Activated CD4-positive, alpha-beta T cell treated with anti-CD3 and anti-CD28 coated beads for 36 hours (primary cell): ENCODE measurements around the gene SLC12A5. TPM values are rescaled to one million over a fixed set of nuclear protein-coding genes. Genes with fewer than 3 reads are reported as not detected.
A peak's percentile ranks its signal among the peaks of the same experiment; 100 is the strongest.

Experiments
- ATAC-seq: fragments of 200-7000 bp; cut with Tn5 transposase; one replicate; pipeline ENCODE4 v1.10.0; 2021; ENCODE audit warnings: mild to moderate bottlenecking, moderate library complexity
- CTCF ChIA-PET: fragments of 350-600 bp; sonication (Branson Sonifier 250); formaldehyde crosslinking; loops from one replicate; lab custom pipeline; 2021; ENCODE audit warnings: antibody characterized with exemption; lab: Charles Lee
- POLR2A ChIA-PET: fragments of 350-600 bp; sonication (Branson Sonifier 250); formaldehyde crosslinking; loops from one replicate; lab custom pipeline; 2021; ENCODE audit warnings: antibody characterized with exemption, inconsistent platforms; lab: Charles Lee
- DNase-seq: peaks from one replicate; pipeline ENCODE4 v3.0.0-alpha.2; 2020
- H3K27ac Mint-ChIP-seq: one replicate; pipeline ENCODE4 v1.8.0; 2021; ENCODE audit warnings: mixed read lengths
- H3K27me3 Mint-ChIP-seq: one replicate; pipeline ENCODE4 v1.8.0; 2021; ENCODE audit warnings: mixed read lengths
- H3K36me3 Mint-ChIP-seq: one replicate; pipeline ENCODE4 v1.8.0; 2021; ENCODE audit warnings: low read depth, mixed read lengths
- H3K4me1 Mint-ChIP-seq: one replicate; pipeline ENCODE4 v1.8.0; 2021; ENCODE audit warnings: mixed read lengths
- H3K4me3 Mint-ChIP-seq: one replicate; pipeline ENCODE4 v1.8.0; 2021; ENCODE audit warnings: mild to moderate bottlenecking, moderate library complexity, mixed read lengths
- H3K9me3 Mint-ChIP-seq: one replicate; pipeline ENCODE4 v1.8.0; 2021; ENCODE audit warnings: low read depth, mixed read lengths
- intact Hi-C, 2 experiments: fragments of 100-400 bp; cut with DNase I in 1 of 2; cut with micrococcal nuclease in 1 of 2; formaldehyde crosslinking; loops; one replicate each; pipeline versions ENCODE4 v1.14.2 to v1.15.1; 2022 to 2024; cut with DNase I, micrococcal nuclease
- total RNA-seq, 2 experiments: library from RNA; stranded (reverse); gene quantifications; one replicate each; pipeline ENCODE4 v1.2.3, GENCODE V29; 2021

Gene SLC12A5
- total RNA-seq, 2 experiments from 2014 or later = 0.49 to 0.73 TPM

- H3K36me3 Mint-ChIP-seq = no peaks in the 10 kb centered on the region
- ChIA-PET POLR2A (no interaction called here), CTCF (interaction anchor here (0.7 to 1.6 kb wide), 4 partner anchors 12 to 158 kb away, joined by 3 to 8 read pairs (median 3); no protein-coding TSS in a partner anchor)
- H3K27ac Mint-ChIP-seq = no peak overlapping the region
- peaks cover 33% of the 10 kb centered on the region for H3K4me1 Mint-ChIP-seq
- ATAC-seq (no peak), DNase-seq (no peak)
- no peaks in the 10 kb centered on the region for H3K9me3 Mint-ChIP-seq
- H3K27me3 Mint-ChIP-seq = peaks cover 34% of the 10 kb centered on the region
- no peak overlapping the region for H3K4me3 Mint-ChIP-seq
- intact Hi-C loops = no loop called here
These were observed 11.7 kb upstream of the SLC12A5 start for GRCh38 chr20:46017272-46017671.

- H3K9me3 Mint-ChIP-seq = no peaks in the 10 kb centered on the region
- intact Hi-C loops = no loop called here
- H3K27me3 Mint-ChIP-seq = peaks cover 26% of the 10 kb centered on the region
- ChIA-PET POLR2A (no interaction called here), CTCF (interaction anchor here (1.4 to 1.6 kb wide), 3 partner anchors 23 to 158 kb away, joined by 3 to 8 read pairs (median 3); no protein-coding TSS in a partner anchor)
- H3K27ac Mint-ChIP-seq = no peak overlapping the region
- ATAC-seq = no peak
- peaks cover 29% of the 10 kb centered on the region for H3K4me1 Mint-ChIP-seq
- DNase-seq = no peak
- H3K4me3 Mint-ChIP-seq = no peak overlapping the region
- no peaks in the 10 kb centered on the region for H3K36me3 Mint-ChIP-seq
These were observed 10.9 kb upstream of the SLC12A5 start for GRCh38 chr20:46018112-46018511.

- ATAC-seq (no peak), DNase-seq (no peak)
- POLR2A ChIA-PET = no interaction called here
- intact Hi-C loops = no loop called here
- CTCF ChIA-PET = interaction anchor here (1.4 to 1.6 kb wide), 2 partner anchors 32 to 157 kb away, joined by 3 to 8 read pairs; no protein-coding TSS in a partner anchor
- H3K36me3 Mint-ChIP-seq = no peaks in the 10 kb centered on the region
- H3K4me1 Mint-ChIP-seq = peaks cover 30% of the 10 kb centered on the region
- H3K4me3 Mint-ChIP-seq = no peak overlapping the region
- no peak overlapping the region for H3K27ac Mint-ChIP-seq
- peaks cover 29% of the 10 kb centered on the region for H3K27me3 Mint-ChIP-seq
- H3K9me3 Mint-ChIP-seq = no peaks in the 10 kb centered on the region
These were observed 10.4 kb upstream of the SLC12A5 start for GRCh38 chr20:46018611-46019010.

- intact Hi-C loops = loop anchor here in 1 of 2 experiments (2.0 to 5.0 kb wide), 2 partner anchors 287 to 344 kb away; partner anchors contain the start of gene CDH22
- Mint-ChIP-seq H3K9me3 (no peaks in the 10 kb centered on the region), H3K27ac (no peak overlapping the region), H3K36me3 (no peaks in the 10 kb centered on the region), H3K4me3 (no peak overlapping the region), H3K4me1 (peaks cover 21% of the 10 kb centered on the region), H3K27me3 (peaks cover 28% of the 10 kb centered on the region)
- CTCF ChIA-PET = interaction anchor here (1.3 kb wide), 1 partner anchor 8 kb away, joined by 3 read pairs; the partner anchor contains the start of gene SLC12A5
- POLR2A ChIA-PET = no interaction called here
- ATAC-seq = no peak
- DNase-seq = no peak
These were observed 8.5 kb upstream of the SLC12A5 start for GRCh38 chr20:46020555-46020954.

- ChIA-PET CTCF (interaction anchor here (0.6 to 2.4 kb wide), 18 partner anchors 7 to 343 kb away, joined by 3 to 14 read pairs (median 4); partner anchors contain the start of genes SLC12A5 and ZNF335), POLR2A (no interaction called here)
- Mint-ChIP-seq H3K27ac (no peak overlapping the region), H3K9me3 (no peaks in the 10 kb centered on the region), H3K4me3 (peak overlapping the region; percentile 57), H3K36me3 (no peaks in the 10 kb centered on the region), H3K4me1 (peaks cover 21% of the 10 kb centered on the region), H3K27me3 (peaks cover 29% of the 10 kb centered on the region)
- ATAC-seq (peak; percentile 67), DNase-seq (peak; percentile 78)
- intact Hi-C loops = loop anchor here (1.0 to 5.0 kb wide), 8 partner anchors 8 to 385 kb away; partner anchors contain the start of genes CDH22 (in 1 of the 2), ELMO2 (in 1 of the 2), NCOA5 (in 1 of the 2) and ZNF335 (in 1 of the 2)
These were observed 7.4 kb upstream of the SLC12A5 start for GRCh38 chr20:46021361-46022359.

GRCh38 chr20:46022411-46023147 lies 6.4 kb upstream of the SLC12A5 start:
- Mint-ChIP-seq H3K4me3 (peak overlapping the region; percentile 57), H3K27ac (no peak overlapping the region), H3K27me3 (peaks cover 29% of the 10 kb centered on the region), H3K4me1 (peaks cover 17% of the 10 kb centered on the region), H3K9me3 (no peaks in the 10 kb centered on the region), H3K36me3 (no peaks in the 10 kb centered on the region)
- intact Hi-C loops = loop anchor here (1.0 to 5.0 kb wide), 8 partner anchors 50 to 384 kb away; partner anchors contain the start of genes CD40 (in 1 of the 2), CDH22 (in 1 of the 2), ELMO2 (in 1 of the 2) and NCOA5 (in 1 of the 2)
- peak; percentile 88 for DNase-seq
- CTCF ChIA-PET = interaction anchor here (0.6 to 2.4 kb wide), 25 partner anchors 8 to 343 kb away, joined by 3 to 14 read pairs (median 4); partner anchors contain the start of gene ZNF335
- POLR2A ChIA-PET = no interaction called here
- ATAC-seq = peak; percentile 60

- H3K4me3 Mint-ChIP-seq = no peak overlapping the region
- peaks cover 17% of the 10 kb centered on the region for H3K4me1 Mint-ChIP-seq
- no peaks in the 10 kb centered on the region for H3K9me3 Mint-ChIP-seq
- H3K36me3 Mint-ChIP-seq = no peaks in the 10 kb centered on the region
- ATAC-seq (no peak), DNase-seq (no peak)
- intact Hi-C loops = loop anchor here (1.0 to 5.0 kb wide), 4 partner anchors 95 to 384 kb away; partner anchors contain the start of genes CD40 (in 1 of the 2), CDH22 (in 1 of the 2) and ELMO2 (in 1 of the 2)
- H3K27me3 Mint-ChIP-seq = peaks cover 29% of the 10 kb centered on the region
- H3K27ac Mint-ChIP-seq = no peak overlapping the region
- ChIA-PET CTCF (interaction anchor here (0.6 to 2.4 kb wide), 18 partner anchors 9 to 342 kb away, joined by 3 to 14 read pairs (median 4); partner anchors contain the start of gene ZNF335), POLR2A (no interaction called here)
These were observed 5.9 kb upstream of the SLC12A5 start for GRCh38 chr20:46023148-46023484.

GRCh38 chr20:46023999-46024398 lies 5.0 kb upstream of the SLC12A5 start:
- ATAC-seq (no peak), DNase-seq (no peak)
- peaks cover 17% of the 10 kb centered on the region for H3K4me1 Mint-ChIP-seq
- H3K27me3 Mint-ChIP-seq = peaks cover 30% of the 10 kb centered on the region
- CTCF ChIA-PET = interaction anchor here (0.6 to 2.4 kb wide), 7 partner anchors 9 to 283 kb away, joined by 3 to 14 read pairs (median 3); no protein-coding TSS in a partner anchor
- intact Hi-C loops = loop anchor here (1.0 to 5.0 kb wide), 4 partner anchors 94 to 383 kb away; partner anchors contain the start of genes CD40 (in 1 of the 2), CDH22 (in 1 of the 2) and ELMO2 (in 1 of the 2)
- H3K4me3 Mint-ChIP-seq = no peak overlapping the region
- no peaks in the 10 kb centered on the region for H3K9me3 Mint-ChIP-seq
- H3K27ac Mint-ChIP-seq = no peak overlapping the region
- POLR2A ChIA-PET = no interaction called here
- H3K36me3 Mint-ChIP-seq = no peaks in the 10 kb centered on the region

- DNase-seq (no peak), ATAC-seq (no peak)
- Mint-ChIP-seq H3K36me3 (no peaks in the 10 kb centered on the region), H3K9me3 (no peaks in the 10 kb centered on the region), H3K4me1 (peaks cover 17% of the 10 kb centered on the region), H3K27ac (no peak overlapping the region), H3K4me3 (no peak overlapping the region), H3K27me3 (peaks cover 39% of the 10 kb centered on the region)
- CTCF ChIA-PET = interaction anchor here (0.7 kb wide), 1 partner anchor 432 kb away, joined by 3 read pairs; no protein-coding TSS in a partner anchor
- intact Hi-C loops = no loop called here
- POLR2A ChIA-PET = no interaction called here
These were observed 3.6 kb upstream of the SLC12A5 start for GRCh38 chr20:46025376-46025783.

- POLR2A ChIA-PET = no interaction called here
- H3K4me3 Mint-ChIP-seq = no peak overlapping the region
- H3K9me3 Mint-ChIP-seq = no peaks in the 10 kb centered on the region
- H3K36me3 Mint-ChIP-seq = no peaks in the 10 kb centered on the region
- CTCF ChIA-PET = interaction anchor here (0.6 to 1.5 kb wide), 4 partner anchors 148 to 380 kb away, joined by 3 to 4 read pairs (median 3); no protein-coding TSS in a partner anchor
- H3K27me3 Mint-ChIP-seq = peaks cover 41% of the 10 kb centered on the region
- ATAC-seq (no peak), DNase-seq (peak; percentile 45)
- peaks cover 6% of the 10 kb centered on the region for H3K4me1 Mint-ChIP-seq
- no peak overlapping the region for H3K27ac Mint-ChIP-seq
- intact Hi-C loops = no loop called here
These were observed 1.7 kb upstream of the SLC12A5 start for GRCh38 chr20:46027245-46027853.
